Measurements from ENCODE around the gene RTP5.

RTP5 gene

GRCh38 chr2:241843321-241844065 is 26.0 kb upstream of the RTP5 start:
- peak; percentile 17 for DNase-seq (ENCODE audit: low spot score)

GRCh38 chr2:241844066-241844728 is 25.3 kb upstream of the RTP5 start:
- DNase-seq (ENCODE audit: low spot score), result peak; percentile 86

GRCh38 chr2:241844831-241845578 is 24.5 kb upstream of the RTP5 start:
- DNase-seq (ENCODE audit: low spot score), result peak; percentile 15

- no peak for DNase-seq (ENCODE audit: low spot score)
Measured at GRCh38 chr2:241846406-241846805, 23.1 kb upstream of the RTP5 start.

GRCh38 chr2:241848761-241849615 is 20.5 kb upstream of the RTP5 start:
- peak; percentile 7 for DNase-seq (ENCODE audit: low spot score)

GRCh38 chr2:241849616-241850543 is 19.6 kb upstream of the RTP5 start:
- peak; percentile 44 for DNase-seq (ENCODE audit: low spot score)

- DNase-seq (ENCODE audit: low spot score), result peak; percentile 38
Measured at GRCh38 chr2:241850544-241851324, 18.8 kb upstream of the RTP5 start.

- peak; percentile 14 for DNase-seq (ENCODE audit: low spot score)
Measured at GRCh38 chr2:241851325-241852115, 18.0 kb upstream of the RTP5 start.

- peak; percentile 31 for DNase-seq (ENCODE audit: low spot score)
Measured at GRCh38 chr2:241852116-241852980, 17.2 kb upstream of the RTP5 start.

- peak; percentile 7 for DNase-seq (ENCODE audit: low spot score)
Measured at GRCh38 chr2:241852981-241853631, 16.4 kb upstream of the RTP5 start.

- DNase-seq (ENCODE audit: low spot score), result peak; percentile 29
Measured at GRCh38 chr2:241853651-241854341, 15.7 kb upstream of the RTP5 start.

- DNase-seq (ENCODE audit: low spot score), result peak; percentile 19
Measured at GRCh38 chr2:241854342-241855244, 14.9 kb upstream of the RTP5 start.

- peak; percentile 13 for DNase-seq (ENCODE audit: low spot score)
Measured at GRCh38 chr2:241855245-241855887, 14.2 kb upstream of the RTP5 start.

- DNase-seq (ENCODE audit: low spot score), result peak; percentile 13
Measured at GRCh38 chr2:241855888-241856422, 13.6 kb upstream of the RTP5 start.

- DNase-seq (ENCODE audit: low spot score), result peak; percentile 33
Measured at GRCh38 chr2:241857041-241857541, 12.4 kb upstream of the RTP5 start.
